Neural cell (in vitro differentiated cells): Measurements from ENCODE around the gene PLEKHF1. TPM values are rescaled to one million over a fixed set of nuclear protein-coding genes. Genes with fewer than 3 reads are reported as not detected.

Experiments used
- H2AFZ ChIP-seq: fragments of 200-600, 300-800 bp; sonication (generic), shearing (Covaris generic); 2 replicates; pipeline ENCODE4 v1.6.0; 2014; ENCODE audit warnings: low read depth, mild to moderate bottlenecking, antibody characterized with exemption, low read length, moderate library complexity
- H3F3A ChIP-seq: fragments of 200-600 bp; shearing (Covaris generic); 2 replicates; pipeline ENCODE4 v1.6.1; 2016; ENCODE audit warnings: mild to moderate bottlenecking, moderate library complexity, mixed read lengths, antibody characterized with exemption, low read length; ENCODE audit not compliant: insufficient read depth, poor library complexity, severe bottlenecking
- H3K27ac ChIP-seq: fragments of 200-600, 300-800 bp; sonication (generic), shearing (Covaris generic); 2 replicates; pipeline ENCODE4 v1.5.1; 2014; ENCODE audit warnings: mild to moderate bottlenecking, low read length, moderate library complexity
- H3K27me3 ChIP-seq: fragments of 300-800, 200-600 bp; sonication (generic), shearing (Covaris generic); 2 replicates; pipeline ENCODE4 v1.6.0; 2014; ENCODE audit warnings: mild to moderate bottlenecking, low read depth, low read length, moderate library complexity; ENCODE audit not compliant: insufficient read depth
- H3K36me3 ChIP-seq: fragments of 300-800, 200-600 bp; sonication (generic), shearing (Covaris generic); 2 replicates; pipeline ENCODE4 v1.5.1; 2014; ENCODE audit warnings: mild to moderate bottlenecking, antibody characterized with exemption, low read length, moderate library complexity; ENCODE audit not compliant: insufficient read depth
- H3K4me2 ChIP-seq: fragments of 300-800, 200-600 bp; sonication (generic), shearing (Covaris generic); 2 replicates; pipeline ENCODE4 v1.6.0; 2014; ENCODE audit warnings: mild to moderate bottlenecking, low read length
- H3K4me3 ChIP-seq: fragments of 300-800, 200-600 bp; sonication (generic), shearing (Covaris generic); 2 replicates; pipeline ENCODE4 v1.5.1; 2014; ENCODE audit warnings: mild to moderate bottlenecking, low read length, moderate library complexity
- H3K79me2 ChIP-seq: fragments of 200-600 bp; shearing (Covaris generic); replicated peaks from 2 replicates; pipeline ENCODE4 v1.6.0; 2014; ENCODE audit warnings: mild to moderate bottlenecking, low read length, moderate library complexity; ENCODE audit not compliant: insufficient read depth
- H3K9ac ChIP-seq: fragments of 300-800, 200-600 bp; sonication (generic), shearing (Covaris generic); 2 replicates; pipeline ENCODE4 v1.6.1; 2016; ENCODE audit warnings: mild to moderate bottlenecking, low read length, mixed read lengths
- H3K9me2 ChIP-seq: fragments of 200-600 bp; shearing (Covaris generic); 2 replicates; pipeline ENCODE4 v1.6.1; 2016; ENCODE audit warnings: mild to moderate bottlenecking, low read length, mixed read lengths; ENCODE audit not compliant: insufficient read depth
- H3K9me3 ChIP-seq: fragments of 200-600, 300-800 bp; sonication (generic), shearing (Covaris generic); 2 replicates; pipeline ENCODE4 v1.6.1; 2016; ENCODE audit warnings: mild to moderate bottlenecking, mixed run types, low read length, moderate library complexity, mixed read lengths
- H4K20me1 ChIP-seq: fragments of 200-600 bp; shearing (Covaris generic); 2 replicates; pipeline ENCODE4 v1.6.1; 2016; ENCODE audit warnings: mild to moderate bottlenecking, mixed run types; ENCODE audit not compliant: insufficient read depth
- EP300 ChIP-seq: fragments of 450-650 bp; conservative IDR thresholded peaks from 2 replicates; pipeline ENCODE4 v1.6.1; 2014; ENCODE audit warnings: antibody characterized with exemption, mild to moderate bottlenecking, moderate library complexity; ENCODE audit not compliant: poor library complexity, severe bottlenecking
- EZH2 ChIP-seq: fragments of 200-600, 300-800 bp; shearing (Covaris generic), sonication (generic); IDR thresholded peaks from 2 replicates; pipeline ENCODE4 v1.6.1; 2014; ENCODE audit warnings: antibody characterized with exemption, low read length, borderline replicate concordance, mild to moderate bottlenecking; ENCODE audit not compliant: insufficient read depth, poor library complexity, severe bottlenecking
- MXI1 ChIP-seq: fragments of 450-650 bp; conservative IDR thresholded peaks from 2 replicates; pipeline ENCODE4 v1.6.1; 2014; ENCODE audit warnings: antibody characterized with exemption, mild to moderate bottlenecking; ENCODE audit not compliant: poor library complexity, severe bottlenecking
- POLR2AphosphoS5 ChIP-seq: IDR thresholded peaks from 2 replicates; pipeline ENCODE4 v1.6.1; 2012
- RAD21 ChIP-seq: fragments of 450-650 bp; conservative IDR thresholded peaks from 2 replicates; pipeline ENCODE4 v1.6.1; 2014; ENCODE audit warnings: antibody characterized with exemption, mild to moderate bottlenecking, moderate library complexity
- SMC3 ChIP-seq: fragments of 450-650 bp; conservative IDR thresholded peaks from 2 replicates; pipeline ENCODE4 v1.6.1; 2014; ENCODE audit warnings: antibody characterized with exemption, mild to moderate bottlenecking, moderate library complexity; ENCODE audit not compliant: poor library complexity
- TAF1 ChIP-seq: IDR thresholded peaks from 2 replicates; pipeline ENCODE4 v1.6.1; 2012; ENCODE audit warnings: low read depth
- polyA plus RNA-seq: library from polyadenylated mRNA; depleted of rRNA; stranded (reverse); fragments of >200 nt; gene quantifications from 2 replicates; pipeline ENCODE4 v1.2.3, GENCODE V29; 2014
- TF ChIP-seq, protein P1 (sequence below): fragments of 450-650 bp; IDR thresholded peaks from 2 replicates; pipeline ENCODE4 v1.5.1; 2014; ENCODE audit warnings: antibody characterized with exemption, mild to moderate bottlenecking, moderate library complexity; ENCODE audit not compliant: poor library complexity, severe bottlenecking
- TF ChIP-seq, protein P2 (sequence below): IDR thresholded peaks from 2 replicates; pipeline ENCODE4 v1.6.1; 2012; ENCODE audit warnings: borderline replicate concordance

Gene PLEKHF1
- polyA plus RNA-seq, 1 donor from 2014 or later = not detected

DNA sequence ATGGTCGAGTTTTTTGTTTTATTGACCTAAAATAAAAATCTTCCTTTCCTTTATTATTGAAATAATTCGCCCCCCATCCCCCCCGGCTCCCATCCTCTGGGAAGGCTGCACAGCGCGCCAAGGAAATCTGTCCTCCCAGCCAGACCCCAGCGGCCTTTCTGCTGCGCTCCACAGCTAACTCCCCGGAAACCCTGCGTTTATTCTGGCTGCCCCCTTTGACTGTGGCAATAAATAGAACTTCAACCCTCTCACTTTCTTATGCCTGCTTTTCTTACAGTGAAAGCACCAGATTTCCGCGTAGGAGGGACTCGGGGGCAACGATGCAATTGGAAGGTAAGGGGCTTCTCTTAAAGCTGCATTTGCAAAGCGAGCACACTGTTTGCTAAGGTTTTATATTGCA lies 59.5 kb downstream of the PLEKHF1 start:
- no peak for TF ChIP-seq TAF1
- no peak for TF ChIP-seq EP300
- TF ChIP-seq, protein P1, sequence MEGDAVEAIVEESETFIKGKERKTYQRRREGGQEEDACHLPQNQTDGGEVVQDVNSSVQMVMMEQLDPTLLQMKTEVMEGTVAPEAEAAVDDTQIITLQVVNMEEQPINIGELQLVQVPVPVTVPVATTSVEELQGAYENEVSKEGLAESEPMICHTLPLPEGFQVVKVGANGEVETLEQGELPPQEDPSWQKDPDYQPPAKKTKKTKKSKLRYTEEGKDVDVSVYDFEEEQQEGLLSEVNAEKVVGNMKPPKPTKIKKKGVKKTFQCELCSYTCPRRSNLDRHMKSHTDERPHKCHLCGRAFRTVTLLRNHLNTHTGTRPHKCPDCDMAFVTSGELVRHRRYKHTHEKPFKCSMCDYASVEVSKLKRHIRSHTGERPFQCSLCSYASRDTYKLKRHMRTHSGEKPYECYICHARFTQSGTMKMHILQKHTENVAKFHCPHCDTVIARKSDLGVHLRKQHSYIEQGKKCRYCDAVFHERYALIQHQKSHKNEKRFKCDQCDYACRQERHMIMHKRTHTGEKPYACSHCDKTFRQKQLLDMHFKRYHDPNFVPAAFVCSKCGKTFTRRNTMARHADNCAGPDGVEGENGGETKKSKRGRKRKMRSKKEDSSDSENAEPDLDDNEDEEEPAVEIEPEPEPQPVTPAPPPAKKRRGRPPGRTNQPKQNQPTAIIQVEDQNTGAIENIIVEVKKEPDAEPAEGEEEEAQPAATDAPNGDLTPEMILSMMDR = no peak
- no peak for TF ChIP-seq EZH2
- TF ChIP-seq MXI1 = no peak
- no peak for TF ChIP-seq RAD21
- TF ChIP-seq SMC3 = no peak
- TF ChIP-seq, protein P2, sequence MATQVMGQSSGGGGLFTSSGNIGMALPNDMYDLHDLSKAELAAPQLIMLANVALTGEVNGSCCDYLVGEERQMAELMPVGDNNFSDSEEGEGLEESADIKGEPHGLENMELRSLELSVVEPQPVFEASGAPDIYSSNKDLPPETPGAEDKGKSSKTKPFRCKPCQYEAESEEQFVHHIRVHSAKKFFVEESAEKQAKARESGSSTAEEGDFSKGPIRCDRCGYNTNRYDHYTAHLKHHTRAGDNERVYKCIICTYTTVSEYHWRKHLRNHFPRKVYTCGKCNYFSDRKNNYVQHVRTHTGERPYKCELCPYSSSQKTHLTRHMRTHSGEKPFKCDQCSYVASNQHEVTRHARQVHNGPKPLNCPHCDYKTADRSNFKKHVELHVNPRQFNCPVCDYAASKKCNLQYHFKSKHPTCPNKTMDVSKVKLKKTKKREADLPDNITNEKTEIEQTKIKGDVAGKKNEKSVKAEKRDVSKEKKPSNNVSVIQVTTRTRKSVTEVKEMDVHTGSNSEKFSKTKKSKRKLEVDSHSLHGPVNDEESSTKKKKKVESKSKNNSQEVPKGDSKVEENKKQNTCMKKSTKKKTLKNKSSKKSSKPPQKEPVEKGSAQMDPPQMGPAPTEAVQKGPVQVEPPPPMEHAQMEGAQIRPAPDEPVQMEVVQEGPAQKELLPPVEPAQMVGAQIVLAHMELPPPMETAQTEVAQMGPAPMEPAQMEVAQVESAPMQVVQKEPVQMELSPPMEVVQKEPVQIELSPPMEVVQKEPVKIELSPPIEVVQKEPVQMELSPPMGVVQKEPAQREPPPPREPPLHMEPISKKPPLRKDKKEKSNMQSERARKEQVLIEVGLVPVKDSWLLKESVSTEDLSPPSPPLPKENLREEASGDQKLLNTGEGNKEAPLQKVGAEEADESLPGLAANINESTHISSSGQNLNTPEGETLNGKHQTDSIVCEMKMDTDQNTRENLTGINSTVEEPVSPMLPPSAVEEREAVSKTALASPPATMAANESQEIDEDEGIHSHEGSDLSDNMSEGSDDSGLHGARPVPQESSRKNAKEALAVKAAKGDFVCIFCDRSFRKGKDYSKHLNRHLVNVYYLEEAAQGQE = no peak
- no peak for TF ChIP-seq POLR2AphosphoS5
- no peaks in the 10 kb centered on the region for H3K27me3 ChIP-seq
- H3K9ac ChIP-seq = peak overlapping the region; percentile 55
- peak overlapping the region; percentile 52 for H3K4me3 ChIP-seq
- H3F3A ChIP-seq = peaks cover 3% of the 10 kb centered on the region
- no peaks in the 10 kb centered on the region for H3K9me3 ChIP-seq
- peak overlapping the region; percentile 58 for H3K27ac ChIP-seq
- H3K9me2 ChIP-seq = no peaks in the 10 kb centered on the region
- H3K79me2 ChIP-seq = no peaks in the 10 kb centered on the region
- H4K20me1 ChIP-seq = no peaks in the 10 kb centered on the region
- no peak overlapping the region for H3K4me2 ChIP-seq
- no peaks in the 10 kb centered on the region for H3K36me3 ChIP-seq
- peak overlapping the region; percentile 94 for H2AFZ ChIP-seq

Other genes with a start within 250 kb of the PLEKHF1 start
- gene VSTM2B, start 139.5 kb upstream of the PLEKHF1 start, polyA plus RNA-seq = 24.4 and 32.1 TPM in 2 replicates
- 95.2 and 101 TPM in 2 replicates for gene POP4, start 59.2 kb upstream of the PLEKHF1 start, polyA plus RNA-seq
- 77.0 and 83.8 TPM in 2 replicates for gene C19orf12, start 49.8 kb downstream of the PLEKHF1 start, polyA plus RNA-seq
- gene CCNE1, start 146.5 kb downstream of the PLEKHF1 start, polyA plus RNA-seq = 3.4 and 4.1 TPM in 2 replicates